Measurements from ENCODE around the gene CAPRIN1.

Gene CAPRIN1, protein sequence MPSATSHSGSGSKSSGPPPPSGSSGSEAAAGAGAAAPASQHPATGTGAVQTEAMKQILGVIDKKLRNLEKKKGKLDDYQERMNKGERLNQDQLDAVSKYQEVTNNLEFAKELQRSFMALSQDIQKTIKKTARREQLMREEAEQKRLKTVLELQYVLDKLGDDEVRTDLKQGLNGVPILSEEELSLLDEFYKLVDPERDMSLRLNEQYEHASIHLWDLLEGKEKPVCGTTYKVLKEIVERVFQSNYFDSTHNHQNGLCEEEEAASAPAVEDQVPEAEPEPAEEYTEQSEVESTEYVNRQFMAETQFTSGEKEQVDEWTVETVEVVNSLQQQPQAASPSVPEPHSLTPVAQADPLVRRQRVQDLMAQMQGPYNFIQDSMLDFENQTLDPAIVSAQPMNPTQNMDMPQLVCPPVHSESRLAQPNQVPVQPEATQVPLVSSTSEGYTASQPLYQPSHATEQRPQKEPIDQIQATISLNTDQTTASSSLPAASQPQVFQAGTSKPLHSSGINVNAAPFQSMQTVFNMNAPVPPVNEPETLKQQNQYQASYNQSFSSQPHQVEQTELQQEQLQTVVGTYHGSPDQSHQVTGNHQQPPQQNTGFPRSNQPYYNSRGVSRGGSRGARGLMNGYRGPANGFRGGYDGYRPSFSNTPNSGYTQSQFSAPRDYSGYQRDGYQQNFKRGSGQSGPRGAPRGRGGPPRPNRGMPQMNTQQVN

GRCh38 chr11:34051349-34052035, at the start of gene CAPRIN1:
Gene CAPRIN1, plus strand, starts transcription at chr11:34051731. Its CDS starts 690 bp downstream, at chr11:34052421.
- peak; percentile 84 for DNase-seq

DNA sequence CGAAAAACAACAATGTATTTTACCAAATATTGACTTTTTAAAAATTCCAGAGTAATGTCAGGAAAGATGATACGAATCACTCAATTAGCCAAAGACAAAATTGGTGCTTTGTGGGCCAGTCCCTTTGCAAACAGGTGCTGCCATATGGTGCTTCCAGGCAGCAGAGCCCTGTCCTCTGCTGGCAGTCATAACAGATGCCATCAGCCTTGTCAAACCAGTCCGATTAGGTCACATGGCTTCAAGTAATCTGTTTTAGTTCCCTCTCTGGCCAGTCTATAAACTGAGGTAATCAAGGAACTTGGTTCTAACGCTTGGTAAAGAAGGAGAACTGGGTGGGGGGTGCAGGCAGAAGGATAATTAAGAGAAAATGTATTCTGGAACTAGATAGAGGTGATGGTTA, 49.1 kb upstream of the CAPRIN1 start:
- no peak for DNase-seq

DNA sequence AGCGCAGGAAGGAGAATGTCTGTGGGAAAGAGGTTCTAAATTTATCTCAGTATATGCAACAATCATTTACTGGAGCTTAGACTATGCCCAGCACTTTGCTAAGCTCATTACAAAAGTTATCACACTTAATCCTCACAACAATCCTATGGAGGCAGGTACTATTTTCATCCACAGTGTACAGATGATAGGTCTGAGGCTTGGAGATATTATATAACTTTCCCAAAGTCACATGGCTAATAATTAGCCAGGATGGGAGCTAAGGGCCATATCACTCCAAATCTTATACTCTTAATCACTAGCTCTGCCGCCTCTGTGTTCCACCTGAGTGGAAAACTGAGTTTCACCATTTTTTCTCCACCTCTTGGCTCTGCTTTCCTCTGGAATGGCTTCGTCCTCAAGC, 47.3 kb upstream of the CAPRIN1 start:
- no peak for DNase-seq

- DNase-seq = no peak
Observed at GRCh38 chr11:34006876-34007275, 44.7 kb upstream of the CAPRIN1 start.

GRCh38 chr11:34012734-34013133, 38.8 kb upstream of the CAPRIN1 start:
- no peak for DNase-seq

GRCh38 chr11:34013898-34014571, 37.5 kb upstream of the CAPRIN1 start:
- DNase-seq = no peak

- no peak for DNase-seq
Observed at GRCh38 chr11:34021977-34022735, 29.4 kb upstream of the CAPRIN1 start.

- no peak for DNase-seq
Observed at GRCh38 chr11:34026432-34026831, 25.1 kb upstream of the CAPRIN1 start.

DNA sequence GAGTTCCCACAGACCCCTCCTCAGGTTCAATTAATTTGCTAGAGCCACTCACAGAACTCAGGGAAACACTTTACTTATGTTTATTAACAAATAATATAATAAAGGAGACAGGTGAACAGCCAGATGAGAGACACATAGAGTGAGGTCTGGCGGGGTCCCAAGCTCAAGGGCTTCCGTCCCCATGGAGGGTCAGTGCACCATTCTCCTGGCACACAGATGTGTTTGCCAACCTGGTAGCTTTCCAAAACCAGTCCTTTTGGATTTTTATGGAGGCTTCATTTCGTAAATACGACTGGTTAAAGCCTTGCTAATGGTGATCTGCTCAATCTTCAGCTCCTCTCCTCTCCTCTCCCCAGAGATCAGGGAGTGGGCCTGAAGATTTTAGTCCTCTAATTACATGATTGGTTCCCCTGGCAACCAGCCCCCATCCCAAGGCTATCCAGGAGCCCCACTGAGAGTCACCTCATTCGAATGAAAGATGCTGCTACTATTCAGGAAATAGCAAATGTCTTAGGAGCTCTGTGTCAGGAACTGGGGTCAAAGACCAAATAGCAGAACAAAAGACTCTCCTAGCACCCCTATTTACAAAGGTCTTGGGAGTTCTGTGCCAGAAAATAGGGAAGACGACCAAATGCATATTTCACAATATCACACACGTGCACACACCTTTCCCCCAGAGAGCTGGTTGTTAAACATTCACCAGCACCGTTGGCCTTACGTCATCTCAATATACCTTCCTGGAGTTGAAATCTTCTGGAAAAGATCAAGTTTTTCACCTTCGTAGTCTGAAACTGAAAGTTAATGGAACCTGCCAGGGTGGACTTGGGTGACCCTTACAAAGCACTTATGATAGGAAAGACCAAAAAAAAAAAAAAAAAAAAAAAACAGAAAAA, 23.8 kb upstream of the CAPRIN1 start:
- no peak for DNase-seq

- no peak for DNase-seq
Observed at GRCh38 chr11:34028425-34028824, 23.1 kb upstream of the CAPRIN1 start.

- no peak for DNase-seq
Observed at GRCh38 chr11:34029176-34029575, 22.4 kb upstream of the CAPRIN1 start.

DNA sequence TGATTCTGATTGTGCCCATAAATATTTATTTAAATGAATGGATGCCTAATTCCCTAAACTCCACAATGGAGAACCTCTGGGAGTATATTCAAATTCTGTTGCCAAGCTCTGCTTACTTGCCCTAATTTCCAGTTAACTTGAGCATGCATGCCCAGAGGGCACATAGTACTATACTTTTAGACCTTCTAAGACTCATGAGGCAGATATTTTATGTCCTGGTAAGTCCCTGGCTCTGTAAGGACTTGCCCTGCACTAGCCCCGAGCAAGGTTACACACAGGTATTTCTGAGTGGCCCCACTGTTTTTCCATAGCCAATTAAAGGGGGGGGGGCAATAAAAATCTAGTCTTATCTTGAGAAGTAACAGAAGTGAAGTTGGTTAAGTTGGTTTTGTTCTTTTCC, 21.1 kb upstream of the CAPRIN1 start:
- no peak for DNase-seq

- no peak for DNase-seq
Observed at GRCh38 chr11:34033399-34033798, 18.1 kb upstream of the CAPRIN1 start.

GRCh38 chr11:34034053-34034452, 17.5 kb upstream of the CAPRIN1 start:
- DNase-seq = no peak

DNA sequence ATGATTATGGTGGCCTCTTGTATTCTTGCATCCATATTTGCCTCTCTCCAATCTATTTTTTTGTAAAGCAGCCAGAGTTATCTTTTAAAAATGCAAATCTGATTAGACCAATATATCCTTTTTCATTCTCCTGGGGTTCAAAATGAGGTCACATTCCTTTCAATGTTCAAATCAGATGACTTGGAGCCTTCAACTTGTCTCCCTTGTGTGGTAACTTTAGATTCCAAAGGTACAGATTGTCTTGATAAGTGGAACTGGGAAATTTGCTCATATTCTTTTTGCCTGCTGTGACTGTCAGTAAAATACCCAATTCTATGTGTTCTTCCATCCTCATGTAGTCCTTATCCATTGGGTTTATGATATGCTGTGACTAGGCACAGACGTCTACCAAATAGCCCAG, 15.1 kb upstream of the CAPRIN1 start:
- no peak for DNase-seq

DNA sequence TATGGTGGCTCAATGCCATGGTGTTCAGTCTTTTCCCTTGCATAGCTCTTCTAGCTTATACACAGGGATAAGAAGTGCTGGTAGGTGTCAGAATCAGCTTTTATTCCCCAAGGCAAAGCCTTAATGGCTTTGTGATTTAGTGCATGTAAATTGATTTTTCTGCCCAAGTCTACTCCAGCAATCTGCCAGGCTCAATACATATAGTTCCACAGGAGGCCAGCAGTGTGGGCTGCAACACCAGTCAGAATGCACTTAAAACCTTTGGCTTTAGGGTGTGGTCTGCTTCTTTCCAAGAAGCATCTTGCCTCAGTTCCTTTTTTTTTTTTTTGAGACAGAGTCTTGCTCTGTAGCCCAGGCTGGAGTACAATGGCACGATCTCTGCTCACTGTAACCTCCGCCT, 14.5 kb upstream of the CAPRIN1 start:
- peak; percentile 85 for DNase-seq

DNA sequence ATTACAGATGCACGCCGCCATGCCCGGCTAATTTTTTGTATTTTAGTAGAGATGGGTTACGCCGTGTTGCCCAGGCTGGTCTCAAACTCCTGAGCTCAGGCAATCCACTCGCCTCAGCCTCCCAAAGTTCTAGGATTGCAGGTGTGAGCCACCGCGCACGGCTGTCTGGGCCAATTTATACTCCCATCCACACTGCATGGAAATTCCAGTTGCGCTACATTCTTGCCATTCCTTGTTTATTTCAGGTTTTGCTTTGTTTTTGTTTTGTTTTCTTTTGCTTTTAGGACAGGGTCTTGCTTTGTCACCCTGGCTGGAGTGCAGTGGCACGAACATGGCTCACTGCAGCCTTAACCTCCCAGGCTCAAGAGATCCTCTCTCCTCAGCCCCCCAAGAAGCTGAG, 11.0 kb upstream of the CAPRIN1 start:
- DNase-seq = no peak

DNA sequence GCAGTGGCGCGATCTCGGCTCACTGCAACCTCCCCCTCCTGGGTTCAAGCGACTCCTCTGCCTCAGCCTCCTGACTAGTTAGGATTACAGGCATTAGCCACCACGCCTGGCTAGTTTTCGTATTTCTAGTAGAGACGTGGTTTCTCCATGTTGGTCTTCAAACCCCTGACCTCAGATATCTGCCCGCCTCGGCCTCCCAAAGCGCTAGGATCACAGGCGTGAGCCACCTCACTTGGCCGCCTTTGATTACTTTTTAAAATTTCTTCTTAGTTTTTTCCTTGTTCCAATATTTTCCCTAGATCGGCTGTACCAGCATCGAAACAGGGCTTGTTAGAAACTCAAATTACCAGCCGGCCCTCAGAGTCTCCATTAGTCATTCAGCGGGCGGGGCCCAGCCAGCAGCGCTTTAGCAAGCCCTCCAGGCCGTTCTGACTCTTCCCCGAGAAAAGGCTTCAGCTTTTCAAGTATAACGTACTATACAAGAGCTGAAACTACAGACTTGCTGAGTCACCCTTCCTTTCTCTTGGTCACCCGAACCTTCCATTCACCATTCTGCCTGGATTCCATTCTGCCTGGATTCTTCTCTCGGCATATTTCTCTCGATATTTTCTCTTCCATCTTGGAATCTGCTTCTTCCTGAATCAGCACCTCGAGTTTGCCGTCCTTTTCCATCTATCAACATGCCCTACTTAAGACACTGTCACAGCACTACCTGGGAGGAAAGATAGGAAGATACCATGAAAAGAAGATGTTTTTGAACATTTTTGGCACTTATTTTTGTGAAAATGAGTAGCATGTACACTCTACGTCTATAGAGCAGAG, 6.7 kb upstream of the CAPRIN1 start:
- peak; percentile 88 for DNase-seq

DNA sequence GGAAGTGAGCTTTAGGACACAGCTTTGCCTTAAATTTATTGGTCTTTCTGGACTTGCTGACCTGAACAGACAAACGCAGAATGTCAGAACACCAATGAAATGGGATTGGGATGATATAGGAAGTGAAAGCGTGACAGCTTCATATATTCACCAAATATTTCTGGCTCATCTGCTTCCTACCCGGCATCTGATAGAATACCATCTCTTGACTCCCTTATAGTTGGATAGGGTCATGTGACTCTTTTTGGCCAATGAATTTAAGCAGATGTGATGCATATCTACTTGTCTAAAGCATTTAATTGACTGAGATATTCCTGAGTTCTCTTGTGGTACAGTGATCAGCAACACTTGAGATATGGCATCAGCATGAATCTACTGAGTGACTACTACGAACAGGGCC, 2.5 kb upstream of the CAPRIN1 start:
- peak; percentile 77 for DNase-seq

GRCh38 chr11:34050581-34051348, 766 bp upstream of the CAPRIN1 start:
- DNase-seq = no peak

Measured in MV-4-11 (cell line).